SK-MEL-5 (cell line): ENCODE measurements around the gene DDX56. TPM values are rescaled to one million over a fixed set of nuclear protein-coding genes. Genes with fewer than 3 reads are reported as not detected.
A peak's percentile ranks its signal among the peaks of the same experiment; 100 is the strongest.
"Not testable (repeated sequence)": the region's sequence is repeated elsewhere in the genome, so short reads cannot be mapped to it uniquely, and the experiment has no call there.

ENCODE experiments used
- DNase-seq: peaks from one replicate; pipeline ENCODE4 v3.0.0-alpha.2; 2016; ENCODE audit warnings: low read depth, low spot score
- in situ Hi-C: cut with HindIII; loops from 2 replicates; pipeline ENCODE4 v1.10.0; 2016; ENCODE audit warnings: low sequenced_read_pairs, high pct_unique_total_duplicates, low pct_unique_long_range_greater_than_20kb
- total RNA-seq: library from RNA; depleted of rRNA; stranded (reverse); fragments of >200 nt; shearing (Covaris generic); gene quantifications from 2 replicates; pipeline ENCODE4 v1.2.3, GENCODE V29; 2014

DDX56 gene
- total RNA-seq, 1 experiment from 2014 or later, result 131 TPM

DNA sequence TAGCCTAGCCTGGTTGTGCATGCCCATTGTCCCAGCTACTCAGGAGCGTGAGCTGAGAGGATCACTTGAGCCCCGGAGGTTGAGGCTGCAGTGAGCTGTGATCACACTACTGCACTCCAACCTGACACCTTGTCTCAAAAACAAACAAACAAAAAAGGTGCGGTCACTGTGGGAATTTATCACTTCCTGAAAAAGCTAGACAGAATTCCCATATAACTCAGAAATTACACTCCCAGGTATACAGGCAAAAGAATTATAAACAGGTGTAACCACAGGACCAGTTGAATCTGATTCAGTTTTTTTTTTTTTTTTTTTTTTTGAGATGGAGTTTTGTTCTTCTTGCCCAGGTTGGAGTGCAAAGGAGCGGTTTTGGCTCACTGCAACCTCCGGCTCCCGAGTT lies 29.5 kb upstream of the DDX56 start:
- in situ Hi-C loops, result no loop called here

DNA sequence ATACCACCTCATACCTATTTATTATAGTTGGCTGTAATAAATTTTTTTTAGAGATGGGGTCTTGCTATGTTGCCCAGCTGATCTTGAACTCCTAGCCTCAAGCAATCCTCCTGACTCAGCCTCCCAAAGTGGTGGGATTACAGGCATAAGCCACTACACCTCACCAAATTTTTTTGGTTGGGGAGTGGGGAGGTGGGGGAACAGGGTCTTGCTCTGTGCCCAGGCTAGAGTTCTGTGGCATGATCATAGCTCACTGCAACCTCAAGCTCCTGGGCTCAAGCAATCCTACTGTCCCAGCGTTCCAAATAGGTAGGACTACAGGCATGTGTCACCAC lies 28.8 kb upstream of the DDX56 start:
- in situ Hi-C loops, result no loop called here

More for the DNA sequence above, 29.5 kb upstream of the DDX56 start:
- DNase-seq, result no peak

DNA sequence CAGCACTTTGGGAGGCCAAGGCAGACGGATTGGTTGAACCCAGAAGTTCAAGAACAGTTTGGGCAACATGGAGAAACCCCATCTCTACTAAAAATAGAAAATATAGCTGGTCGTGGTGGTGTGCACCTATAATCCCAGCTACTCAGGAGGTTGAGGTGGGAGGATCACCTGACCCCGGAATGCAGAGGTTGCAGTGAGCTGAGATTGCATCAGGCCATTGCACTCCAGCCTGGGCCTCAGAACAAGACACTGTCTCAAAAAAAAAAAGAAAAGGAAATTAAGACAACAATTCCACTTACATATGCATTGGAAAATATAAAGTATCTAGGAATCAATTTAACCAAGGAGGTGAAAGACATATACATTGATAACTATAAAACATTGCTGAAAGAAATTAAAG lies 25.5 kb upstream of the DDX56 start:
- no peak for DNase-seq
- in situ Hi-C loops, result no loop called here

More for the DNA sequence above, 28.8 kb upstream of the DDX56 start:
- DNase-seq, result no peak

GRCh38 chr7:44597181-44597580 lies 23.5 kb upstream of the DDX56 start:
- in situ Hi-C loops, DNase-seq: not testable (repeated sequence)

DNA sequence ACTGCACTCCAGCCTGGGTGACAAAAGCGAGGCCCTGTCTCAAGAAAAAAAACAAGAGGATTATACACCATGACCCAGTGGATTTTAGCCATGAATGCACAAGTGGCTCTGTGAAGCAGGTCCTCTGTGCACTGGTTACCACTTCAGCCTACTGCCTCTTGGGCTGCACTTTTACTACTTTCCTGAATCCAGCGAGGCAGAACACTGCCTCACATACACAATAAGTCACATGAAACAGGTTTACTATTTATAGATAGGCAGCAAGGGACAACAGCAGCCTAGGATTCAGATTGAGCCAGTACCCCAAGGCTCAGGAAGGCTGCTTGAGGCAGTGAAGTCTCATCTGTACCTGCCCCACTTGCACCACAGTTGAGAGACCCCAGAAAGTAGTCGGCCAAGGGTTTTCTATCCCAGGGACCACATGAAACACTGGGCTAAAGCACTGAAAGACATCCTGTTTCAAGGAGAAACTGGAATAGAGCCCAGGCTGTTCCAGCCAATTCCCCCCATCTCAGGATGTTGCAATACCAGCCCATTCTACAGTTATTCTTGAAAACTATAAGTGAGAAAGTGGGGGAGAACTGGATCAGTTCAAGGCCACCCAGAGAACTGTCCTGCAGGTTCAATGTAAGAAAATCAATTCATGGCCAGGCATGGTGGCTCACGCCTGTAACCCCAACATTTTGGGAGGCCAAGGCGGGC lies 22.4 kb upstream of the DDX56 start:
- in situ Hi-C loops, result no loop called here

GRCh38 chr7:44590910-44591309 lies 17.2 kb upstream of the DDX56 start:
- in situ Hi-C loops, result no loop called here
- DNase-seq, result peak; percentile 52

More for the DNA sequence above, 22.4 kb upstream of the DDX56 start:
- peak; percentile 74 for DNase-seq

GRCh38 chr7:44587843-44588711 lies 14.4 kb upstream of the DDX56 start:
- in situ Hi-C loops, result no loop called here
- peak; percentile 81 for DNase-seq

GRCh38 chr7:44583146-44583865 lies 9.6 kb upstream of the DDX56 start:
- in situ Hi-C loops, result no loop called here
- no peak for DNase-seq

DNA sequence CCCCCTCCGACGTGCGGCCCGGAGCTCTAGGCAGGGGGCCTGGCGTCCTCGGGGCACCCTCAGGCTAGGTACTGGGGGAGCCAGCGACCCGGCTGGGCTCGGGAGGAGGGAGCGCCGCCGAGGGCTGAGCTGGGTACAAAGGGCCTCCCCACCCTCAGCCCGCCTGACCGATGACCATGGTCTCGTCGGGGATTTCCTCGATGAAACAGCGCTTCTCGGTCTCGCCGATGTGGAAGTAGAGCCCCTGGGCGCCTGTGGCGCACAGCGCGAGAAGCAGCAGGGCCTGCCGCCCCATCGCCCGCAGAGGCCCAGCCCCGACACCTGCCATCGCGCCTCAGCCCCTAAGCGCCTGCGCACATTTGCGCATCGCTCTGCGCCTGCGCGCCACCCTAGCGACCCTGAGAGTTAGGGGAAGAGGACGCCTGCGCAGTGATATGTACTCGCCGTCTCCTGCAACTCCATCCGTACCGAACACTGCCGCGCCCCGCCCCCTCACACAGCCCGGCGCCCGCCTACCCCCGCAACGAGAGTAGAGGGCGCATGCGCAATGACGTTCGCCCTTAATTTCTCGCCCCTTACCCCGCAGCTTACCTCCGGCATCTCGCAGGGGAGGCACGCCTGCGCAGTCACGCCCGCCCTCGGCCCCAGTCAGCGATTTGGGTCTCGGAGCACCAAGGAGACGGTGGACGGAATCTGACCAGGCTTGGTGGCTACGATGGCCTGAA lies 8.3 kb upstream of the DDX56 start, which contains the start of gene TMED4:
TSS of gene TMED4 (minus strand) at position 353 of the 725 bp plus-strand sequence. CDS start at position 328, 25 bp downstream.
- in situ Hi-C loops, result no loop called here

GRCh38 chr7:44580945-44581878 lies 7.5 kb upstream of the DDX56 start:
- in situ Hi-C loops, result no loop called here

More for the DNA sequence above, 8.3 kb upstream of the DDX56 start, which contains the start of gene TMED4:
- peak; percentile 99 for DNase-seq

DNA sequence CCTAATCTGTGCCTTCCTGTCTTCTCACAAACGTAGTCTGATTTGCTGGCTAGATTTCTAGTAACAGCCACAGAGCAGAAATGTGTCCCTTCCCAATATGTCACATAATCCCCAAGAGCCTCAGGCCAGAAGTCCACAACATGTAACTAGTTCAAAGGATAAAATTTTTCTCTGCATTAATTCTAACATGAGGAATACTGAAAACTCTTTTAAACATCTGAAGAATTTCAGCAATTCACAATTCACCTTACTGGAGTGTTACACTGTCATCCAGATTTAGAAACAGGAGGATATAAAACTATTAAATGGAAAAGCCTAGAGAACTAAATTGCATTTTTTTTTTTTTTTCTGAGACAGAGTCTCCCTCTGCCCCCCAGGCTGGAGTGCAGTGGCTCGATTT lies 2.5 kb upstream of the DDX56 start:
- in situ Hi-C loops, result no loop called here
- no peak for DNase-seq

More at GRCh38 chr7:44580945-44581878, 7.5 kb upstream of the DDX56 start:
- no peak for DNase-seq

- no peak for DNase-seq
- in situ Hi-C loops, result no loop called here
These were observed 1.3 kb upstream of the DDX56 start for GRCh38 chr7:44575054-44575453.

GRCh38 chr7:44574287-44574872 lies 672 bp upstream of the DDX56 start:
- DNase-seq, result no peak
- in situ Hi-C loops, result no loop called here

GRCh38 chr7:44572771-44573170 lies 937 bp downstream of the DDX56 start:
- DNase-seq, result no peak
- in situ Hi-C loops, result no loop called here

DNA sequence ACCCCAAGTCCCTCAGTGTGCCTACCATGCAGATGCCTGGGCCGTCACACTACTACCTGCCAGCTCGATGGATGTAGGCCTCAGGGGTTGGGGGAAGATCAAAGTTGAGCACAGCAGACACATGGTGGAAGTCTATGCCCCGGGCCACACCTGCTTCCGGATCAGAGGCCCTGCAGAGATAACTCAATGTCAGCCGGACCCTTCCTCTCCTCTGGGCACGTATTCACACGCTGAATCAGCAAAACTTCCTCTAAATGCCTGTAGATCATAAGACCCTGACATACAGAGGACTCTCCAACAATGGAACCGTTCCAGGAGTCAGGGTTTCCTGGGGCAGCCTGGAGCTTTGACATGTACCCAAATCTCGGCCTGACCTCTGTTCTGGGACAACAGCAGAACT lies 3.7 kb downstream of the DDX56 start:
- in situ Hi-C loops, result no loop called here
- no peak for DNase-seq
